ENCODE data around the gene IL21R. TPM values are rescaled to one million over a fixed set of nuclear protein-coding genes. Genes with fewer than 3 reads are reported as not detected.

IL21R gene
- total and polyA plus RNA-seq, 2 donors (not counting 3 experiments of a cell fraction or from before 2014, with no cell fraction given) = 0.03 TPM; not detected in 1

GRCh38 chr16:27364493-27365141, 37.4 kb upstream of the IL21R start:
- ChIA-PET POLR2A (no interaction called here), CTCF (interaction anchor here (0.6 to 5.7 kb wide), 6 partner anchors 8 to 128 kb away, joined by 3 to 299 read pairs (median 3); no protein-coding TSS in a partner anchor)
- H3K9ac ChIP-seq (replicated peaks; ENCODE audit: extremely low read depth, insufficient read depth, low read length) = no peak overlapping the region
- H3K79me2 ChIP-seq (ENCODE audit: control insufficient read depth, insufficient read depth, low read length) = no peaks in the 10 kb centered on the region
- no peak overlapping the region for H2AFZ ChIP-seq (ENCODE audit: low read depth, low read length)
- H3K9me3 ChIP-seq (replicated peaks; ENCODE audit: control insufficient read depth, insufficient read depth, low read length) = no peaks in the 10 kb centered on the region
- no peak overlapping the region for H3K4me3 ChIP-seq (replicated peaks in 1 of 3; ENCODE audit: insufficient read depth in 1 of 3, low read depth in 1 of 3, low read length in 3 of 3)
- no peak overlapping the region for H3K4me2 ChIP-seq (ENCODE audit: insufficient read depth, low read length)
- peaks cover 6 to 28% of the 10 kb centered on the region in 2 experiments for H3K36me3 ChIP-seq (ENCODE audit: control insufficient read depth in 2 of 2, extremely low read depth in 1 of 2, insufficient read depth in 2 of 2, low read length in 2 of 2)
- H4K20me1 ChIP-seq (replicated peaks; ENCODE audit: control insufficient read depth, extremely low read depth, insufficient read depth, low read length) = no peaks in the 10 kb centered on the region
- DNase-seq (ENCODE audit: low read depth, low spot score) (no peak), FAIRE-seq (no peak)
- peaks cover 19% of the 10 kb centered on the region for H3K4me1 ChIP-seq (ENCODE audit: control insufficient read depth, extremely low read depth, insufficient read depth, low read length)
- dilution Hi-C loops (cut with MboI; ENCODE audit: extremely low pct_ligation_motif_present, low sequenced_read_pairs) (no loop called here), intact Hi-C loops (cut with micrococcal nuclease) (loop anchor here (5.0 kb wide), 1 partner anchor 32 kb away; no protein-coding TSS in a partner anchor)
- H3K9me1 ChIP-seq (replicated peaks; ENCODE audit: control insufficient read depth, extremely low read depth, insufficient read depth, low read length) = no peaks in the 10 kb centered on the region
- no TSS peak for BruUV-seq (replicated peaks)
- no peak overlapping the region for H3K27ac ChIP-seq (ENCODE audit: insufficient read depth, low read depth, low read length)
- no peaks in the 10 kb centered on the region for H3K27me3 ChIP-seq (ENCODE audit: control insufficient read depth in 2 of 2, insufficient read depth in 2 of 2, low read length in 2 of 2)
- TF ChIP-seq MAX (IDR thresholded peaks at IDR 0.05; ENCODE audit: insufficient read depth, insufficient read length) (no peak), FOS (IDR thresholded peaks at IDR 0.05; ENCODE audit: borderline replicate concordance, insufficient read depth, low read length) (no peak), POLR2AphosphoS5 (IDR thresholded peaks at IDR 0.05; ENCODE audit: insufficient read depth, low read depth, low read length) (no peak), CTCF (IDR thresholded peaks at IDR 0.05; ENCODE audit: extremely low read depth in 1 of 2, insufficient read depth in 1 of 2, low read depth in 1 of 2, low read length in 2 of 2) (no peak), GATA2 (IDR thresholded peaks at IDR 0.05; ENCODE audit: insufficient read depth, insufficient read length, low read depth, low read length) (no peak), EZH2 (IDR thresholded peaks at IDR 0.05; ENCODE audit: borderline replicate concordance, low read depth, low read length, severe bottlenecking) (no peak), MYC (IDR thresholded peaks at IDR 0.05; ENCODE audit: low read depth, low read length) (no peak), JUN (IDR thresholded peaks at IDR 0.05; ENCODE audit: borderline replicate concordance, insufficient read depth, insufficient read length, low read depth) (no peak), POLR2A (IDR thresholded peaks at IDR 0.05; ENCODE audit: low read depth, low read length) (no peak)
